ENCODE measurements around the gene BCAS3. TPM values are rescaled to one million over a fixed set of nuclear protein-coding genes. Genes with fewer than 3 reads are reported as not detected.
A peak's percentile ranks its signal among the peaks of the same experiment; 100 is the strongest.

The BCAS3 gene
- total and polyA plus RNA-seq, 4 experiments from 2014 or later: 27.0 to 45.2 (median 41.2) TPM

- CTCF ChIA-PET (ENCODE audit: partially characterized antibody): no interaction called here
- Mint-ChIP-seq H3K4me3 (no peak overlapping the region), H3K4me1 (no peaks in the 10 kb centered on the region), H3K9me3 (peaks cover 0 to 19% (median 6%) of the 10 kb centered on the region in 8 donors), H3K36me3 (peaks cover 19 to 39% of the 10 kb centered on the region in 2 donors), H3K27me3 (no peaks in the 10 kb centered on the region), H3K27ac (no peak overlapping the region)
- Histone ChIP-seq H3K4me1 (ENCODE audit: insufficient read depth, low read length) (no peaks in the 10 kb centered on the region), H3K36me3 (ENCODE audit: insufficient read depth, low read length) (no peaks in the 10 kb centered on the region), H3K4me3 (ENCODE audit: low read length in 2 of 2) (no peak overlapping the region), H3K27ac (ENCODE audit: low read depth, low read length) (no peak overlapping the region), H3K27me3 (ENCODE audit: insufficient read depth, low read length) (no peaks in the 10 kb centered on the region), H3K9me3 (ENCODE audit: control insufficient read depth in 1 of 2, low read length in 2 of 2) (no peaks in the 10 kb centered on the region)
- no peak for DNase-seq
- intact Hi-C loops (cut with micrococcal nuclease): no loop called here
- POLR2A ChIA-PET (ENCODE audit: partially characterized antibody): no interaction called here
Measured at GRCh38 chr17:60959011-60959410, 281.4 kb downstream of the BCAS3 start.

- intact Hi-C loops (cut with micrococcal nuclease): no loop called here
- no peak overlapping the region for H3K4me3 ChIP-seq (ENCODE audit: low read length in 2 of 2)
- peaks cover 20 to 42% of the 10 kb centered on the region in 2 donors for H3K36me3 Mint-ChIP-seq
- CTCF ChIA-PET (ENCODE audit: partially characterized antibody): no interaction called here
- no peaks in the 10 kb centered on the region for H3K4me1 ChIP-seq (ENCODE audit: insufficient read depth, low read length)
- no peaks in the 10 kb centered on the region for H3K27me3 ChIP-seq (ENCODE audit: insufficient read depth, low read length)
- H3K9me3 ChIP-seq (ENCODE audit: control insufficient read depth in 1 of 2, low read length in 2 of 2): no peaks in the 10 kb centered on the region
- no peak overlapping the region for H3K4me3 Mint-ChIP-seq
- DNase-seq: no peak
- H3K27ac ChIP-seq (ENCODE audit: low read depth, low read length): no peak overlapping the region
- H3K36me3 ChIP-seq (ENCODE audit: insufficient read depth, low read length): no peaks in the 10 kb centered on the region
- POLR2A ChIA-PET (ENCODE audit: partially characterized antibody): no interaction called here
- no peaks in the 10 kb centered on the region for H3K27me3 Mint-ChIP-seq
- H3K27ac Mint-ChIP-seq: no peak overlapping the region
- H3K4me1 Mint-ChIP-seq: no peaks in the 10 kb centered on the region
- H3K9me3 Mint-ChIP-seq: peaks cover 0 to 24% (median 10%) of the 10 kb centered on the region in 8 donors
Measured at GRCh38 chr17:60959696-60960095, 282.0 kb downstream of the BCAS3 start.

- no peak overlapping the region for H3K4me3 ChIP-seq (ENCODE audit: low read length in 2 of 2)
- ChIA-PET CTCF (ENCODE audit: partially characterized antibody) (no interaction called here), POLR2A (ENCODE audit: partially characterized antibody) (no interaction called here)
- peaks cover 20 to 44% of the 10 kb centered on the region in 2 donors for H3K36me3 Mint-ChIP-seq
- H3K27ac Mint-ChIP-seq: no peak overlapping the region
- H3K9me3 Mint-ChIP-seq: peaks cover 0 to 24% (median 10%) of the 10 kb centered on the region in 8 donors
- intact Hi-C loops (cut with micrococcal nuclease): no loop called here
- H3K27me3 ChIP-seq (ENCODE audit: insufficient read depth, low read length): no peaks in the 10 kb centered on the region
- no peaks in the 10 kb centered on the region for H3K36me3 ChIP-seq (ENCODE audit: insufficient read depth, low read length)
- no peaks in the 10 kb centered on the region for H3K27me3 Mint-ChIP-seq
- no peaks in the 10 kb centered on the region for H3K4me1 ChIP-seq (ENCODE audit: insufficient read depth, low read length)
- DNase-seq: no peak
- H3K4me3 Mint-ChIP-seq: no peak overlapping the region
- peaks cover 0 to 2% (median 0%) of the 10 kb centered on the region in 4 donors for H3K4me1 Mint-ChIP-seq
- H3K9me3 ChIP-seq (ENCODE audit: control insufficient read depth in 1 of 2, low read length in 2 of 2): no peaks in the 10 kb centered on the region
- no peak overlapping the region for H3K27ac ChIP-seq (ENCODE audit: low read depth, low read length)
Measured at GRCh38 chr17:60960398-60961065, 282.9 kb downstream of the BCAS3 start.

GRCh38 chr17:60964160-60964559, 286.5 kb downstream of the BCAS3 start:
- Mint-ChIP-seq H3K9me3 (peaks cover 0 to 43% (median 22%) of the 10 kb centered on the region in 8 donors), H3K36me3 (peaks cover 24 to 60% of the 10 kb centered on the region in 2 donors)

GRCh38 chr17:60968266-60968665, 290.6 kb downstream of the BCAS3 start:
- Mint-ChIP-seq H3K9me3 (peaks cover 0 to 31% (median 17%) of the 10 kb centered on the region in 8 donors), H3K4me1 (peaks cover 0 to 5% (median 0%) of the 10 kb centered on the region in 4 donors), H3K27me3 (peaks cover 0 to 1% of the 10 kb centered on the region in 2 donors), H3K27ac (no peak overlapping the region), H3K36me3 (peaks cover 15 to 45% of the 10 kb centered on the region in 2 donors), H3K4me3 (no peak overlapping the region)
- no peaks in the 10 kb centered on the region for H3K4me1 ChIP-seq (ENCODE audit: insufficient read depth, low read length)
- no peaks in the 10 kb centered on the region for H3K9me3 ChIP-seq (ENCODE audit: control insufficient read depth in 1 of 2, low read length in 2 of 2)
- H3K4me3 ChIP-seq (ENCODE audit: low read length in 2 of 2): no peak overlapping the region
- no peak overlapping the region for H3K27ac ChIP-seq (ENCODE audit: low read depth, low read length)
- intact Hi-C loops (cut with micrococcal nuclease): no loop called here
- POLR2A ChIA-PET (ENCODE audit: partially characterized antibody): no interaction called here
- no peak for DNase-seq
- H3K36me3 ChIP-seq (ENCODE audit: insufficient read depth, low read length): no peaks in the 10 kb centered on the region
- CTCF ChIA-PET (ENCODE audit: partially characterized antibody): no interaction called here
- H3K27me3 ChIP-seq (ENCODE audit: insufficient read depth, low read length): no peaks in the 10 kb centered on the region

More at GRCh38 chr17:60964160-60964559, 286.5 kb downstream of the BCAS3 start:
- intact Hi-C loops (cut with micrococcal nuclease): no loop called here
- Mint-ChIP-seq H3K27ac (peak overlapping the region in 1 of 7 donors; percentile 33), H3K4me3 (peak overlapping the region in 1 of 8 donors; percentile 37), H3K27me3 (peaks cover 0 to 1% of the 10 kb centered on the region in 2 donors), H3K4me1 (peaks cover 0 to 2% (median 0%) of the 10 kb centered on the region in 4 donors)
- Histone ChIP-seq H3K9me3 (ENCODE audit: control insufficient read depth in 1 of 2, low read length in 2 of 2) (no peaks in the 10 kb centered on the region), H3K4me3 (ENCODE audit: low read length in 2 of 2) (no peak overlapping the region), H3K36me3 (ENCODE audit: insufficient read depth, low read length) (no peaks in the 10 kb centered on the region), H3K27ac (ENCODE audit: low read depth, low read length) (no peak overlapping the region), H3K27me3 (ENCODE audit: insufficient read depth, low read length) (no peaks in the 10 kb centered on the region), H3K4me1 (ENCODE audit: insufficient read depth, low read length) (no peaks in the 10 kb centered on the region)
- ChIA-PET POLR2A (ENCODE audit: partially characterized antibody) (no interaction called here), CTCF (ENCODE audit: partially characterized antibody) (no interaction called here)
- DNase-seq: no peak

- no peak overlapping the region for H3K4me3 ChIP-seq (ENCODE audit: low read length in 2 of 2)
- H3K27ac ChIP-seq (ENCODE audit: low read depth, low read length): no peak overlapping the region
- H3K27me3 ChIP-seq (ENCODE audit: insufficient read depth, low read length): no peaks in the 10 kb centered on the region
- intact Hi-C loops (cut with micrococcal nuclease): loop anchor here (2.0 kb wide), 1 partner anchor 867 kb away; no protein-coding TSS in a partner anchor
- no peaks in the 10 kb centered on the region for H3K4me1 ChIP-seq (ENCODE audit: insufficient read depth, low read length)
- peaks cover 0 to 5% (median 0%) of the 10 kb centered on the region in 4 donors for H3K4me1 Mint-ChIP-seq
- POLR2A ChIA-PET (ENCODE audit: partially characterized antibody): no interaction called here
- CTCF ChIA-PET (ENCODE audit: partially characterized antibody): no interaction called here
- H3K27ac Mint-ChIP-seq: no peak overlapping the region
- no peaks in the 10 kb centered on the region for H3K9me3 ChIP-seq (ENCODE audit: control insufficient read depth in 1 of 2, low read length in 2 of 2)
- H3K4me3 Mint-ChIP-seq: no peak overlapping the region
- H3K27me3 Mint-ChIP-seq: peaks cover 0 to 1% of the 10 kb centered on the region in 2 donors
- peaks cover 10 to 37% of the 10 kb centered on the region in 2 donors for H3K36me3 Mint-ChIP-seq
- peaks cover 0 to 23% (median 12%) of the 10 kb centered on the region in 8 donors for H3K9me3 Mint-ChIP-seq
- H3K36me3 ChIP-seq (ENCODE audit: insufficient read depth, low read length): no peaks in the 10 kb centered on the region
- DNase-seq: no peak
Measured at GRCh38 chr17:60969500-60970037, 291.9 kb downstream of the BCAS3 start.

- intact Hi-C loops (cut with micrococcal nuclease): loop anchor here (2.0 kb wide), 1 partner anchor 866 kb away; no protein-coding TSS in a partner anchor
- ChIA-PET CTCF (ENCODE audit: partially characterized antibody) (interaction anchor here (0.8 to 2.0 kb wide), 5 partner anchors 15 to 438 kb away, joined by 3 to 13 read pairs (median 3); no protein-coding TSS in a partner anchor), POLR2A (ENCODE audit: partially characterized antibody) (no interaction called here)
- no peak overlapping the region for H3K27ac ChIP-seq (ENCODE audit: low read depth, low read length)
- H3K27me3 Mint-ChIP-seq: peaks cover 0 to 1% of the 10 kb centered on the region in 2 donors
- no peak for DNase-seq
- peaks cover 0 to 23% (median 10%) of the 10 kb centered on the region in 8 donors for H3K9me3 Mint-ChIP-seq
- H3K36me3 Mint-ChIP-seq: peaks cover 10 to 30% of the 10 kb centered on the region in 2 donors
- H3K27ac Mint-ChIP-seq: no peak overlapping the region
- H3K9me3 ChIP-seq (ENCODE audit: control insufficient read depth in 1 of 2, low read length in 2 of 2): no peaks in the 10 kb centered on the region
- H3K4me3 Mint-ChIP-seq: no peak overlapping the region
- peaks cover 0 to 3% (median 0%) of the 10 kb centered on the region in 4 donors for H3K4me1 Mint-ChIP-seq
- H3K36me3 ChIP-seq (ENCODE audit: insufficient read depth, low read length): no peaks in the 10 kb centered on the region
- H3K27me3 ChIP-seq (ENCODE audit: insufficient read depth, low read length): no peaks in the 10 kb centered on the region
- H3K4me3 ChIP-seq (ENCODE audit: low read length in 2 of 2): no peak overlapping the region
- no peaks in the 10 kb centered on the region for H3K4me1 ChIP-seq (ENCODE audit: insufficient read depth, low read length)
Measured at GRCh38 chr17:60970741-60971140, 293.1 kb downstream of the BCAS3 start.
